Ishikawa (cell line): ENCODE data around the gene ALOX5AP.

ENCODE experiments used
- CEBPB ChIP-seq: IDR thresholded peaks from 2 replicates; pipeline ENCODE4 v1.6.1; 2012
- EGR1 ChIP-seq: IDR thresholded peaks from 2 replicates; pipeline ENCODE4 v1.6.1; 2012
- EP300 ChIP-seq: IDR thresholded peaks from 2 replicates; pipeline ENCODE4 v1.6.1; 2012; ENCODE audit warnings: borderline replicate concordance
- NFIC ChIP-seq: IDR thresholded peaks from 2 replicates; pipeline ENCODE4 v1.6.1; 2012
- TAF1 ChIP-seq: IDR thresholded peaks from 2 replicates; pipeline ENCODE4 v1.6.1; 2012; ENCODE audit warnings: low read depth, mild to moderate bottlenecking
- TCF12 ChIP-seq: IDR thresholded peaks from 2 replicates; pipeline ENCODE4 v1.6.1; 2012; ENCODE audit warnings: low read depth
- TEAD4 ChIP-seq: IDR thresholded peaks from 2 replicates; pipeline ENCODE4 v1.6.1; 2012
- YY1 ChIP-seq: IDR thresholded peaks from 2 replicates; pipeline ENCODE4 v1.6.1; 2012; ENCODE audit warnings: low read depth
- ZBTB7A ChIP-seq: IDR thresholded peaks from 2 replicates; pipeline ENCODE4 v1.6.1; 2012; ENCODE audit warnings: low read depth
- TF ChIP-seq, protein P1 (sequence below): IDR thresholded peaks from 2 replicates; pipeline ENCODE4 v1.6.1; 2012; ENCODE audit warnings: low read depth, mild to moderate bottlenecking
- TF ChIP-seq, protein P2 (sequence below): IDR thresholded peaks from 2 replicates; pipeline ENCODE4 v1.6.1; 2012

- TF ChIP-seq, protein P1, sequence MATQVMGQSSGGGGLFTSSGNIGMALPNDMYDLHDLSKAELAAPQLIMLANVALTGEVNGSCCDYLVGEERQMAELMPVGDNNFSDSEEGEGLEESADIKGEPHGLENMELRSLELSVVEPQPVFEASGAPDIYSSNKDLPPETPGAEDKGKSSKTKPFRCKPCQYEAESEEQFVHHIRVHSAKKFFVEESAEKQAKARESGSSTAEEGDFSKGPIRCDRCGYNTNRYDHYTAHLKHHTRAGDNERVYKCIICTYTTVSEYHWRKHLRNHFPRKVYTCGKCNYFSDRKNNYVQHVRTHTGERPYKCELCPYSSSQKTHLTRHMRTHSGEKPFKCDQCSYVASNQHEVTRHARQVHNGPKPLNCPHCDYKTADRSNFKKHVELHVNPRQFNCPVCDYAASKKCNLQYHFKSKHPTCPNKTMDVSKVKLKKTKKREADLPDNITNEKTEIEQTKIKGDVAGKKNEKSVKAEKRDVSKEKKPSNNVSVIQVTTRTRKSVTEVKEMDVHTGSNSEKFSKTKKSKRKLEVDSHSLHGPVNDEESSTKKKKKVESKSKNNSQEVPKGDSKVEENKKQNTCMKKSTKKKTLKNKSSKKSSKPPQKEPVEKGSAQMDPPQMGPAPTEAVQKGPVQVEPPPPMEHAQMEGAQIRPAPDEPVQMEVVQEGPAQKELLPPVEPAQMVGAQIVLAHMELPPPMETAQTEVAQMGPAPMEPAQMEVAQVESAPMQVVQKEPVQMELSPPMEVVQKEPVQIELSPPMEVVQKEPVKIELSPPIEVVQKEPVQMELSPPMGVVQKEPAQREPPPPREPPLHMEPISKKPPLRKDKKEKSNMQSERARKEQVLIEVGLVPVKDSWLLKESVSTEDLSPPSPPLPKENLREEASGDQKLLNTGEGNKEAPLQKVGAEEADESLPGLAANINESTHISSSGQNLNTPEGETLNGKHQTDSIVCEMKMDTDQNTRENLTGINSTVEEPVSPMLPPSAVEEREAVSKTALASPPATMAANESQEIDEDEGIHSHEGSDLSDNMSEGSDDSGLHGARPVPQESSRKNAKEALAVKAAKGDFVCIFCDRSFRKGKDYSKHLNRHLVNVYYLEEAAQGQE: no peak
- no peak for TF ChIP-seq TEAD4
- TF ChIP-seq YY1: no peak
- no peak for TF ChIP-seq NFIC
- TF ChIP-seq TCF12: no peak
- TF ChIP-seq TAF1: no peak
- TF ChIP-seq EP300: no peak
- no peak for TF ChIP-seq EGR1
- TF ChIP-seq ZBTB7A: no peak
- TF ChIP-seq, protein P2, sequence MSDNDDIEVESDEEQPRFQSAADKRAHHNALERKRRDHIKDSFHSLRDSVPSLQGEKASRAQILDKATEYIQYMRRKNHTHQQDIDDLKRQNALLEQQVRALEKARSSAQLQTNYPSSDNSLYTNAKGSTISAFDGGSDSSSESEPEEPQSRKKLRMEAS: no peak
- TF ChIP-seq CEBPB: no peak
Measured at GRCh38 chr13:30738526-30739236, 3.3 kb downstream of the ALOX5AP start.
